Calu3 (cell line): ENCODE results near the gene PKP1. TPM values are rescaled to one million over a fixed set of nuclear protein-coding genes. Genes with fewer than 3 reads are reported as not detected.

Experiments used
- BruUV-seq: library from RNA; stranded (reverse); fragments of 400-500 nt; replicated peaks from 2 replicates; lab custom pipeline; 2021; lab: Mats Ljungman, UMichigan
- CTCF ChIA-PET: fragments of 300-600 bp; sonication (Branson Sonifier 250); formaldehyde crosslinking; loops from one replicate; lab custom pipeline; 2022; ENCODE audit warnings: antibody characterized with exemption; lab: Charles Lee
- DNase-seq: peaks from one replicate; pipeline ENCODE4 v3.0.0; 2022
- H3K27ac Mint-ChIP-seq: one replicate; pipeline ENCODE4 v1.8.0; 2022; ENCODE audit warnings: mixed read lengths; ENCODE audit not compliant: unreplicated experiment
- H3K27me3 Mint-ChIP-seq: one replicate; pipeline ENCODE4 v1.8.0; 2022; ENCODE audit warnings: mixed read lengths; ENCODE audit not compliant: unreplicated experiment
- H3K36me3 Mint-ChIP-seq: one replicate; pipeline ENCODE4 v1.8.0; 2022; ENCODE audit warnings: mild to moderate bottlenecking, moderate library complexity, mixed read lengths; ENCODE audit not compliant: insufficient read depth, unreplicated experiment
- H3K4me1 Mint-ChIP-seq: one replicate; pipeline ENCODE4 v1.8.0; 2022; ENCODE audit warnings: mild to moderate bottlenecking, low read depth, mixed read lengths; ENCODE audit not compliant: unreplicated experiment
- H3K4me3 Mint-ChIP-seq: one replicate; pipeline ENCODE4 v1.8.0; 2022; ENCODE audit warnings: mild to moderate bottlenecking, low read depth, moderate library complexity, mixed read lengths; ENCODE audit not compliant: unreplicated experiment
- H3K9me3 Mint-ChIP-seq: one replicate; pipeline ENCODE4 v1.8.0; 2022; ENCODE audit warnings: low read depth, mixed read lengths; ENCODE audit not compliant: unreplicated experiment
- CTCF ChIP-seq: fragments of 200-600 bp; IDR thresholded peaks from one replicate; pipeline ENCODE4 v1.8.0; 2022; ENCODE audit warnings: antibody characterized with exemption; ENCODE audit not compliant: unreplicated experiment
- intact Hi-C: fragments of 100-400 bp; cut with micrococcal nuclease; formaldehyde crosslinking; loops from one replicate; pipeline ENCODE4 v1.10.0; 2022; ENCODE audit not compliant: unreplicated experiment
- total RNA-seq: library from RNA; stranded (reverse); gene quantifications from 2 replicates; pipeline ENCODE4 v1.2.3, GENCODE V29; 2022

The PKP1 gene
- total RNA-seq, 1 experiment from 2014 or later, result 0.09 TPM

GRCh38 chr1:201370500-201370899 lies 87.2 kb downstream of the PKP1 start:
- Mint-ChIP-seq H3K27ac (no peak overlapping the region), H3K4me1 (no peaks in the 10 kb centered on the region), H3K36me3 (no peaks in the 10 kb centered on the region), H3K27me3 (peaks cover 100% of the 10 kb centered on the region), H3K9me3 (no peaks in the 10 kb centered on the region), H3K4me3 (no peak overlapping the region)
- TF ChIP-seq CTCF, result no peak
- no peak for DNase-seq
- intact Hi-C loops, result no loop called here
- BruUV-seq, result no TSS peak
- CTCF ChIA-PET, result no interaction called here

- no peak overlapping the region for H3K27ac Mint-ChIP-seq
- no peak overlapping the region for H3K4me3 Mint-ChIP-seq
- no peaks in the 10 kb centered on the region for H3K9me3 Mint-ChIP-seq
- TF ChIP-seq CTCF, result no peak
- DNase-seq, result no peak
- H3K4me1 Mint-ChIP-seq, result no peaks in the 10 kb centered on the region
- no TSS peak for BruUV-seq
- H3K36me3 Mint-ChIP-seq, result no peaks in the 10 kb centered on the region
- intact Hi-C loops, result no loop called here
- peaks cover 100% of the 10 kb centered on the region for H3K27me3 Mint-ChIP-seq
- CTCF ChIA-PET, result interaction anchor here (0.6 kb wide), 1 partner anchor 47 kb away, joined by 4 read pairs; no protein-coding TSS in a partner anchor
Measured at GRCh38 chr1:201371276-201371675, 88.0 kb downstream of the PKP1 start.

GRCh38 chr1:201371792-201372191 lies 88.5 kb downstream of the PKP1 start:
- Mint-ChIP-seq H3K27ac (no peak overlapping the region), H3K36me3 (no peaks in the 10 kb centered on the region), H3K27me3 (peaks cover 100% of the 10 kb centered on the region), H3K9me3 (no peaks in the 10 kb centered on the region), H3K4me3 (no peak overlapping the region), H3K4me1 (no peaks in the 10 kb centered on the region)
- CTCF ChIA-PET, result no interaction called here
- TF ChIP-seq CTCF, result no peak
- intact Hi-C loops, result no loop called here
- no peak for DNase-seq
- no TSS peak for BruUV-seq

GRCh38 chr1:201374364-201374763 lies 91.1 kb downstream of the PKP1 start:
- no peak overlapping the region for H3K27ac Mint-ChIP-seq
- H3K4me1 Mint-ChIP-seq, result no peaks in the 10 kb centered on the region

More at GRCh38 chr1:201374364-201374763, 91.1 kb downstream of the PKP1 start:
- peaks cover 10% of the 10 kb centered on the region for H3K36me3 Mint-ChIP-seq
- no peaks in the 10 kb centered on the region for H3K9me3 Mint-ChIP-seq
- no TSS peak for BruUV-seq
- TF ChIP-seq CTCF, result no peak
- intact Hi-C loops, result no loop called here
- DNase-seq, result no peak
- H3K4me3 Mint-ChIP-seq, result no peak overlapping the region
- peaks cover 100% of the 10 kb centered on the region for H3K27me3 Mint-ChIP-seq
- CTCF ChIA-PET, result interaction anchor here (0.5 kb wide), 2 partner anchors 228 to 808 kb away, joined by 3 to 9 read pairs; no protein-coding TSS in a partner anchor
